ENCODE data around the gene OR2S2. TPM values are rescaled to one million over a fixed set of nuclear protein-coding genes. Genes with fewer than 3 reads are reported as not detected.
"Not testable (repeated sequence)": the region's sequence is repeated elsewhere in the genome, so short reads cannot be mapped to it uniquely, and the experiment has no call there.

The OR2S2 gene
- total and polyA plus RNA-seq, 3 experiments from 2014 or later: not detected

DNA sequence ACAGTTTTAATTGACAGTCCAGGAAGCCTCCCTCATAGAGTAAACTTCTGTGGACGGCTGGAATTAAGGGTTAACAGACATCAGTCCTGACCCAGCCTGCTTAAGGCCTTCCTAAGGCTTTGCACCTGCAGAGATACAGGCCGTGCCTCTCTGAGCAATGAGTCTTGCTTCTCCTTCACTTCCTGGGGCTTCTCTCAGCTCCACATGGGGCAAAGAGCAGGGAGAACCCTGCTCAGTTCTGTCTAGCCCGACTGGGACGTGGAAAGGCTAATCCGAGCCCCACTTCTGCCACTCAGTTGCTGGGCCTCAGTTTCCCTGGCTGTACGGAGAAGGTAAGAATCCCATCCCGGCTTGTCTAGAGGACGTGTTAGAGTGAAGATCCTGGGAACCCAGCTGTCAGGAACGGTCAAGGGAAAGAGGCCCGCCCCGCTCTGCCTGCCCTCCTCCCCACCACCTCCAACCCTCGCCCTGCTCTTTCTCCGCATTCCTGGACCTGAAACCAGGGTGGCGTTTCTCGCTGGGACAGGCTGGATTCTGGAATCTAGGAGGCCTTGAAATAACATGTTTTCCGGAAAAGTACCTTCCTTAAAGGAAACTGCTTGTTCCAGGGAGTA, 42.2 kb downstream of the OR2S2 start:
- no peaks in the 10 kb centered on the region for H3K36me3 Mint-ChIP-seq
- H3K27me3 Mint-ChIP-seq: no peaks in the 10 kb centered on the region
- no peaks in the 10 kb centered on the region for H3K27me3 ChIP-seq (ENCODE audit: insufficient read depth, low read length, poor library complexity, severe bottlenecking)
- H3K27ac Mint-ChIP-seq: no peak overlapping the region
- H3K36me3 ChIP-seq (ENCODE audit: insufficient read depth, low read length): no peaks in the 10 kb centered on the region
- no peaks in the 10 kb centered on the region for H3K9me3 Mint-ChIP-seq
- H3K27ac ChIP-seq (ENCODE audit: low read depth, low read length): no peak overlapping the region
- DNase-seq: no peak
- peaks cover 13 to 19% (median 13%) of the 10 kb centered on the region in 3 donors for H3K4me1 Mint-ChIP-seq
- CTCF ChIA-PET: no interaction called here
- no peak overlapping the region for H3K4me3 ChIP-seq (ENCODE audit: low read length)
- POLR2A ChIA-PET: no interaction called here
- H3K4me1 ChIP-seq (ENCODE audit: insufficient read depth, low read length): peaks cover 19% of the 10 kb centered on the region
- H3K4me3 Mint-ChIP-seq: peak overlapping the region in 1 of 7 donors; percentile 48
- H3K9me3 ChIP-seq (ENCODE audit: low read length): no peaks in the 10 kb centered on the region

DNA sequence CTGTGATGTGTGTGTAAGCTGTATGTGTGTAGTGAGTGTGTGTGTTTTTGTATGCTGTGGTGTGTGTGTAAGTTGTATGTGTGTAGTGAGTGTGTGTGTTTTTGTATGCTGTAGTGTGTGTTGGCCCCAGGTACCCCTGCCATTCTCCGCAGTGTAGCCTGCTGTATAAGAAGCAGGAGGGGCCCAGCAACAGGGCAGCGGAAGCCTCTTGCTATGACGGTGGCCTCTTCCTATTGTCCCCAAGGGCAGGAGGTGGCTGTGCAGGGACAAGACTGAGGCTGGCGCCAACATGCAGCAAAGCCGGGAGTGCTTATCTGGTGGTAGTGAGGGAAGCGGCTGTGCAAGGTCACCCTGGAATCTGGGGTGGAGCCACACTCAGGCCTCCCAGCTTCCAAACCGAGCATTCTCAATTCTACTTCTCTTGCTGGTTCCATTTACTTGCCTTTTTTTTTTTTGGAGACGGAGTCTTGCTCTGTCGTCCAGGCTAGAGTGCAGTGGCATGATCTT, 43.6 kb downstream of the OR2S2 start:
- Histone ChIP-seq H3K4me1 (ENCODE audit: insufficient read depth, low read length) (peaks cover 33% of the 10 kb centered on the region), H3K9me3 (ENCODE audit: low read length) (no peaks in the 10 kb centered on the region), H3K27ac (ENCODE audit: low read depth, low read length) (peak overlapping the region; percentile 38), H3K27me3 (ENCODE audit: insufficient read depth, low read length, poor library complexity, severe bottlenecking) (no peaks in the 10 kb centered on the region), H3K36me3 (ENCODE audit: insufficient read depth, low read length) (no peaks in the 10 kb centered on the region), H3K4me3 (ENCODE audit: low read length) (no peak overlapping the region)
- H3K27me3 Mint-ChIP-seq: no peaks in the 10 kb centered on the region
- peaks cover 20 to 33% (median 22%) of the 10 kb centered on the region in 3 donors for H3K4me1 Mint-ChIP-seq
- DNase-seq: peak in 2 of 5 donors; percentile 15 to 26
- POLR2A ChIA-PET: no interaction called here
- no peak overlapping the region for H3K27ac Mint-ChIP-seq
- H3K36me3 Mint-ChIP-seq: no peaks in the 10 kb centered on the region
- no peak overlapping the region for H3K4me3 Mint-ChIP-seq
- CTCF ChIA-PET: no interaction called here
- no peaks in the 10 kb centered on the region for H3K9me3 Mint-ChIP-seq

DNA sequence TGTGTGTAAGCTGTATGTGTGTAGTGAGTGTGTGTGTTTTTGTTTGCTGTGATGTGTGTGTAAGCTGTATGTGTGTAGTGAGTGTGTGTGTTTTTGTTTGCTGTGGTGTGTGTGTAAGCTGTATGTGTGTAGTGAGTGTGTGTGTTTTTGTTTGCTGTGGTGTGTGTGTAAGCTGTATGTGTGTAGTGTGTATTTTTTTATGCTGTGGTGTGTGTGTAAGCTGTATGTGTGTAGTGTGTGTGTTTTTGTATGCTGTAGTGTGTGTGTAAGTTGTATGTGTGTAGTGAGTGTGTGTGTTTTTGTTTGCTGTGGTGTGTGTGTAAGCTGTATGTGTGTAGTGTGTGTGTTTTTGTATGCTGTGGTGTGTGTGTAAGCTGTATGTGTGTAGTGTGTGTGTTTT, 44.5 kb downstream of the OR2S2 start:
- DNase-seq; H3K27ac ChIP-seq (ENCODE audit: low read depth, low read length); H3K27me3 Mint-ChIP-seq; H3K36me3 Mint-ChIP-seq; H3K4me3 Mint-ChIP-seq; H3K36me3 ChIP-seq (ENCODE audit: insufficient read depth, low read length); H3K9me3 ChIP-seq (ENCODE audit: low read length); H3K27ac Mint-ChIP-seq; POLR2A ChIA-PET; H3K27me3 ChIP-seq (ENCODE audit: insufficient read depth, low read length, poor library complexity, severe bottlenecking); H3K4me3 ChIP-seq (ENCODE audit: low read length); CTCF ChIA-PET; H3K9me3 Mint-ChIP-seq: not testable (repeated sequence)
- peaks cover 26 to 40% (median 30%) of the 10 kb centered on the region in 3 donors for H3K4me1 Mint-ChIP-seq
- peaks cover 42% of the 10 kb centered on the region for H3K4me1 ChIP-seq (ENCODE audit: insufficient read depth, low read length)

- no peaks in the 10 kb centered on the region for H3K9me3 ChIP-seq (ENCODE audit: low read length)
- peaks cover 30 to 45% (median 35%) of the 10 kb centered on the region in 3 donors for H3K4me1 Mint-ChIP-seq
- peaks cover 48% of the 10 kb centered on the region for H3K4me1 ChIP-seq (ENCODE audit: insufficient read depth, low read length)
- H3K36me3 ChIP-seq (ENCODE audit: insufficient read depth, low read length): no peaks in the 10 kb centered on the region
- ChIA-PET CTCF (interaction anchor here (1.1 kb wide), 1 partner anchor 42 kb away, joined by 3 read pairs; no protein-coding TSS in a partner anchor), POLR2A (no interaction called here)
- no peak overlapping the region for H3K27ac ChIP-seq (ENCODE audit: low read depth, low read length)
- no peaks in the 10 kb centered on the region for H3K27me3 Mint-ChIP-seq
- H3K36me3 Mint-ChIP-seq: no peaks in the 10 kb centered on the region
- no peak for DNase-seq
- H3K27me3 ChIP-seq (ENCODE audit: insufficient read depth, low read length, poor library complexity, severe bottlenecking): no peaks in the 10 kb centered on the region
- H3K4me3 ChIP-seq (ENCODE audit: low read length): no peak overlapping the region
- H3K9me3 Mint-ChIP-seq: no peaks in the 10 kb centered on the region
- no peak overlapping the region for H3K27ac Mint-ChIP-seq
- no peak overlapping the region for H3K4me3 Mint-ChIP-seq
These were observed 45.1 kb downstream of the OR2S2 start for GRCh38 chr9:35912791-35913400.

- Histone ChIP-seq H3K36me3 (ENCODE audit: insufficient read depth, low read length) (no peaks in the 10 kb centered on the region), H3K27me3 (ENCODE audit: insufficient read depth, low read length, poor library complexity, severe bottlenecking) (no peaks in the 10 kb centered on the region), H3K27ac (ENCODE audit: low read depth, low read length) (peak overlapping the region; percentile 43), H3K4me1 (ENCODE audit: insufficient read depth, low read length) (peaks cover 60% of the 10 kb centered on the region), H3K9me3 (ENCODE audit: low read length) (no peaks in the 10 kb centered on the region), H3K4me3 (ENCODE audit: low read length) (no peak overlapping the region)
- H3K27ac Mint-ChIP-seq: peak overlapping the region in 3 of 8 donors; percentile 15 to 55 (median 35)
- no peaks in the 10 kb centered on the region for H3K36me3 Mint-ChIP-seq
- H3K9me3 Mint-ChIP-seq: no peaks in the 10 kb centered on the region
- DNase-seq: no peak
- H3K4me1 Mint-ChIP-seq: peaks cover 30 to 54% (median 35%) of the 10 kb centered on the region in 3 donors
- ChIA-PET CTCF (interaction anchor here (1.1 to 1.7 kb wide), 6 partner anchors 8 to 43 kb away, joined by 3 to 7 read pairs (median 4); no protein-coding TSS in a partner anchor), POLR2A (interaction anchor here (1.5 kb wide), 1 partner anchor 264 kb away, joined by 3 read pairs; no protein-coding TSS in a partner anchor)
- H3K27me3 Mint-ChIP-seq: no peaks in the 10 kb centered on the region
- peak overlapping the region in 1 of 7 donors; percentile 34 for H3K4me3 Mint-ChIP-seq
These were observed 46.3 kb downstream of the OR2S2 start for GRCh38 chr9:35911690-35912089.

DNA sequence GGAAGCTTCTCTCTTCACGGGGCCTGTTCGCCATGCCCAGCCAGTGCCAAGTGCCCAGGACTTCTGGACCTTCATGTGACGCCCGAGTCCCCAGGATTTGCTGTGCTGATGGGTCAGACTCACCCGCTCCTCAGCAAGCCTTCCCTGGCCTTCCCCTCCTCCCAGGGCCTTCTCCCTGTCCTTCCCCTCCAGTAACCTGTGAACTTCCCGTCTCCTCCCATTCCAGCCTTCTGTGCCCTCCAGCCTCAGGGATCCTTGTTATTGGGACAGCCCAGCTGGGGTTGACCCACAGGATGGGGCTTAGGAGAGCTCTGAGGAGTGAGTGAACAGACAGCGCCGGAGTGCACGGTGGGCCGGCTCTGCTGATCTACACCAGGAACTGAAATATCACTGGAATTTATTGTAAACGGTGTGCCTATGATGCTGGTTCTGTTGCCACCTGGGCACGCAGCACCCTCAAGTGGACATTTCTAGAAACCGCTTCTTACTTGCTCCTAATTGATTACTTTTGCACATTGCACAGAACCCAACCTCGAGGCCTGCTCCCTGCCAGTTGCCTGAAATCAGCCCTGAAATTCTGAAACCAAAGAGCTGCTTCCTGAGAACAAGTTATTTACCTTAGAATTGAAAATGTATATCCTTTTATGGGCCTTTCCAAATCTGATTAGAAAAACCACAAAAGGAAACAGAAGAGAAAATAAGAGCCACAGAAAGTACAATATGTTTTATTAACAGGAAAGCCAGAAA, 47.2 kb downstream of the OR2S2 start:
- Histone ChIP-seq H3K4me1 (ENCODE audit: insufficient read depth, low read length) (peaks cover 61% of the 10 kb centered on the region), H3K9me3 (ENCODE audit: low read length) (no peaks in the 10 kb centered on the region), H3K27ac (ENCODE audit: low read depth, low read length) (peak overlapping the region; percentile 27), H3K27me3 (ENCODE audit: insufficient read depth, low read length, poor library complexity, severe bottlenecking) (no peaks in the 10 kb centered on the region), H3K36me3 (ENCODE audit: insufficient read depth, low read length) (no peaks in the 10 kb centered on the region), H3K4me3 (ENCODE audit: low read length) (peak overlapping the region; percentile 49)
- ChIA-PET POLR2A (interaction anchor here (1.5 kb wide), 1 partner anchor 263 kb away, joined by 3 read pairs; no protein-coding TSS in a partner anchor), CTCF (interaction anchor here (1.1 to 1.7 kb wide), 6 partner anchors 7 to 34 kb away, joined by 3 to 7 read pairs (median 4); no protein-coding TSS in a partner anchor)
- no peaks in the 10 kb centered on the region for H3K36me3 Mint-ChIP-seq
- H3K4me3 Mint-ChIP-seq: peak overlapping the region in 6 of 7 donors; percentile 56 to 81 (median 58)
- peak in 2 of 5 donors; percentile 29 to 33 for DNase-seq
- no peaks in the 10 kb centered on the region for H3K9me3 Mint-ChIP-seq
- no peaks in the 10 kb centered on the region for H3K27me3 Mint-ChIP-seq
- H3K27ac Mint-ChIP-seq: peak overlapping the region; percentile 67 to 97 (median 90)
- peaks cover 30 to 56% (median 35%) of the 10 kb centered on the region in 3 donors for H3K4me1 Mint-ChIP-seq

- Mint-ChIP-seq H3K4me3 (peak overlapping the region in 1 of 7 donors; percentile 15), H3K27me3 (no peaks in the 10 kb centered on the region), H3K4me1 (peaks cover 30 to 56% (median 35%) of the 10 kb centered on the region in 3 donors), H3K36me3 (no peaks in the 10 kb centered on the region), H3K27ac (peak overlapping the region; percentile 42 to 92 (median 66)), H3K9me3 (no peaks in the 10 kb centered on the region)
- no peaks in the 10 kb centered on the region for H3K9me3 ChIP-seq (ENCODE audit: low read length)
- no peaks in the 10 kb centered on the region for H3K36me3 ChIP-seq (ENCODE audit: insufficient read depth, low read length)
- peak overlapping the region; percentile 49 for H3K4me3 ChIP-seq (ENCODE audit: low read length)
- ChIA-PET POLR2A (no interaction called here), CTCF (interaction anchor here (1.2 to 1.4 kb wide), 3 partner anchors 11 to 35 kb away, joined by 3 to 5 read pairs (median 3); no protein-coding TSS in a partner anchor)
- peak overlapping the region; percentile 27 for H3K27ac ChIP-seq (ENCODE audit: low read depth, low read length)
- H3K27me3 ChIP-seq (ENCODE audit: insufficient read depth, low read length, poor library complexity, severe bottlenecking): no peaks in the 10 kb centered on the region
- DNase-seq: no peak
- peaks cover 61% of the 10 kb centered on the region for H3K4me1 ChIP-seq (ENCODE audit: insufficient read depth, low read length)
These were observed 48.0 kb downstream of the OR2S2 start for GRCh38 chr9:35909687-35910612.

All from CD8-positive, alpha-beta memory T cell (primary cell).